ENCODE data around the gene CYBA. TPM values are rescaled to one million over a fixed set of nuclear protein-coding genes. Genes with fewer than 3 reads are reported as not detected.
"Not testable (repeated sequence)": the region's sequence is repeated elsewhere in the genome, so short reads cannot be mapped to it uniquely, and the experiment has no call there.

The CYBA gene
- total RNA-seq, 1 donor from 2014 or later: 140 TPM

- peaks cover 9% of the 10 kb centered on the region for H3K27me3 Mint-ChIP-seq (ENCODE audit: unreplicated experiment)
Observed at GRCh38 chr16:88672776-88673175, 21.9 kb upstream of the CYBA start.

GRCh38 chr16:88671806-88672205 is 21.0 kb upstream of the CYBA start:
- no peak for TF ChIP-seq CTCF (IDR thresholded peaks at IDR 0.05; ENCODE audit: unreplicated experiment)
- Mint-ChIP-seq H3K4me3 (ENCODE audit: unreplicated experiment) (no peak overlapping the region), H3K27ac (ENCODE audit: unreplicated experiment) (no peak overlapping the region), H3K9me3 (ENCODE audit: unreplicated experiment) (no peaks in the 10 kb centered on the region), H3K36me3 (ENCODE audit: low read depth, unreplicated experiment) (peaks cover 12% of the 10 kb centered on the region), H3K27me3 (ENCODE audit: unreplicated experiment) (peaks cover 9% of the 10 kb centered on the region), H3K4me1 (ENCODE audit: unreplicated experiment) (peaks cover 7% of the 10 kb centered on the region)
- no peak for DNase-seq (ENCODE audit: low spot score)

More at GRCh38 chr16:88672776-88673175, 21.9 kb upstream of the CYBA start:
- Mint-ChIP-seq H3K27ac (ENCODE audit: unreplicated experiment) (peak overlapping the region; percentile 36), H3K9me3 (ENCODE audit: unreplicated experiment) (no peaks in the 10 kb centered on the region), H3K4me3 (ENCODE audit: unreplicated experiment) (no peak overlapping the region), H3K4me1 (ENCODE audit: unreplicated experiment) (peaks cover 3% of the 10 kb centered on the region), H3K36me3 (ENCODE audit: low read depth, unreplicated experiment) (peaks cover 9% of the 10 kb centered on the region)
- TF ChIP-seq CTCF (IDR thresholded peaks at IDR 0.05; ENCODE audit: unreplicated experiment): peak; percentile 30
- DNase-seq (ENCODE audit: low spot score): peak; percentile 59

- H3K36me3 Mint-ChIP-seq (ENCODE audit: low read depth, unreplicated experiment): peaks cover 11% of the 10 kb centered on the region
- H3K27ac Mint-ChIP-seq (ENCODE audit: unreplicated experiment): no peak overlapping the region
- H3K4me3 Mint-ChIP-seq (ENCODE audit: unreplicated experiment): no peak overlapping the region
- H3K27me3 Mint-ChIP-seq (ENCODE audit: unreplicated experiment): peaks cover 11% of the 10 kb centered on the region
- TF ChIP-seq CTCF (IDR thresholded peaks at IDR 0.05; ENCODE audit: unreplicated experiment): no peak
- H3K9me3 Mint-ChIP-seq (ENCODE audit: unreplicated experiment): no peaks in the 10 kb centered on the region
- DNase-seq (ENCODE audit: low spot score): no peak
- H3K4me1 Mint-ChIP-seq (ENCODE audit: unreplicated experiment): peaks cover 8% of the 10 kb centered on the region
Observed at GRCh38 chr16:88669980-88670379, 19.1 kb upstream of the CYBA start.

GRCh38 chr16:88669493-88669892 is 18.6 kb upstream of the CYBA start:
- H3K9me3 Mint-ChIP-seq (ENCODE audit: unreplicated experiment); H3K36me3 Mint-ChIP-seq (ENCODE audit: low read depth, unreplicated experiment); H3K4me1 Mint-ChIP-seq (ENCODE audit: unreplicated experiment); H3K27ac Mint-ChIP-seq (ENCODE audit: unreplicated experiment); H3K4me3 Mint-ChIP-seq (ENCODE audit: unreplicated experiment); DNase-seq (ENCODE audit: low spot score): not testable (repeated sequence)
- peaks cover 12% of the 10 kb centered on the region for H3K27me3 Mint-ChIP-seq (ENCODE audit: unreplicated experiment)

- Mint-ChIP-seq H3K4me3 (ENCODE audit: unreplicated experiment) (peak overlapping the region; percentile 70), H3K4me1 (ENCODE audit: unreplicated experiment) (peaks cover 12% of the 10 kb centered on the region), H3K27ac (ENCODE audit: unreplicated experiment) (peak overlapping the region; percentile 75), H3K9me3 (ENCODE audit: unreplicated experiment) (no peaks in the 10 kb centered on the region), H3K27me3 (ENCODE audit: unreplicated experiment) (peaks cover 10% of the 10 kb centered on the region), H3K36me3 (ENCODE audit: low read depth, unreplicated experiment) (peaks cover 8% of the 10 kb centered on the region)
- peak; percentile 72 for DNase-seq (ENCODE audit: low spot score)
- TF ChIP-seq CTCF (IDR thresholded peaks at IDR 0.05; ENCODE audit: unreplicated experiment): no peak
Observed at GRCh38 chr16:88667461-88667860, 16.6 kb upstream of the CYBA start.

Data from endothelial cell (in vitro differentiated cells).